Measurements from ENCODE around the gene PRICKLE4.

PRICKLE4 gene

GRCh38 chr6:41779788-41780550 lies 613 bp upstream of the PRICKLE4 start, which contains the start of gene FRS3:
FRS3 (minus strand) TSS chr6:41779900; CDS start chr6:41776987, 2,913 bp downstream.
- Histone ChIP-seq H3K4me1 (ENCODE audit: control insufficient read depth, insufficient read depth, low read length) (peaks cover 55% of the 10 kb centered on the region), H3K9ac (ENCODE audit: low read length) (peak within 1 kb of the TSS; percentile 73), H3K27me3 (ENCODE audit: control insufficient read depth, insufficient read depth, low read length) (no peaks in the 10 kb centered on the region), H3K9me3 (ENCODE audit: control insufficient read depth, low read length) (no peaks in the 10 kb centered on the region), H3K4me3 (ENCODE audit: low read length) (peak within 1 kb of the TSS; percentile 73), H3K36me3 (ENCODE audit: control insufficient read depth, insufficient read depth, low read length) (peaks cover 4% of the 10 kb centered on the region)

DNA sequence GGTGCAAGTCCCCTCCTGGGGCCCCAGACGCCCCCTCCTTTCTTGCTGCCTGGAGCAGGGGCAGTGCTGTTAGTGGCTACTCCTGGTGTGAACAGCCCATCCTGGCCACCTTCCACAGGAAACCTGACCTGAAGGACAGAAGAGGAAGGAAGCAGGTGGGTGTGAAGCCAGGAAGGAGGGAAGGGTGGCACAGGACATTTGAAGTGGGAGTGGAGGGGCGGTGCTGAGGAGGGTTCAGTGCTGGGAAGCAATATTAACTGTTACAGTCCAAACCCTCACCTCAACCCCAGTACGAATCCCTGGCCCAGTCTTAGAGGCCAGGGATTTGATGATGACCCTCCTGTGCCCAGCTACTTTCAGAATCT lies 766 bp downstream of the PRICKLE4 start:
- H3K4me1 ChIP-seq (ENCODE audit: control insufficient read depth, insufficient read depth, low read length), result peaks cover 57% of the 10 kb centered on the region
- H3K36me3 ChIP-seq (ENCODE audit: control insufficient read depth, insufficient read depth, low read length), result no peaks in the 10 kb centered on the region
- peak overlapping the region; percentile 73 for H3K4me3 ChIP-seq (ENCODE audit: low read length)
- no peaks in the 10 kb centered on the region for H3K9me3 ChIP-seq (ENCODE audit: control insufficient read depth, low read length)
- H3K27me3 ChIP-seq (ENCODE audit: control insufficient read depth, insufficient read depth, low read length), result no peaks in the 10 kb centered on the region
- peak overlapping the region; percentile 60 for H3K9ac ChIP-seq (ENCODE audit: low read length)

DNA sequence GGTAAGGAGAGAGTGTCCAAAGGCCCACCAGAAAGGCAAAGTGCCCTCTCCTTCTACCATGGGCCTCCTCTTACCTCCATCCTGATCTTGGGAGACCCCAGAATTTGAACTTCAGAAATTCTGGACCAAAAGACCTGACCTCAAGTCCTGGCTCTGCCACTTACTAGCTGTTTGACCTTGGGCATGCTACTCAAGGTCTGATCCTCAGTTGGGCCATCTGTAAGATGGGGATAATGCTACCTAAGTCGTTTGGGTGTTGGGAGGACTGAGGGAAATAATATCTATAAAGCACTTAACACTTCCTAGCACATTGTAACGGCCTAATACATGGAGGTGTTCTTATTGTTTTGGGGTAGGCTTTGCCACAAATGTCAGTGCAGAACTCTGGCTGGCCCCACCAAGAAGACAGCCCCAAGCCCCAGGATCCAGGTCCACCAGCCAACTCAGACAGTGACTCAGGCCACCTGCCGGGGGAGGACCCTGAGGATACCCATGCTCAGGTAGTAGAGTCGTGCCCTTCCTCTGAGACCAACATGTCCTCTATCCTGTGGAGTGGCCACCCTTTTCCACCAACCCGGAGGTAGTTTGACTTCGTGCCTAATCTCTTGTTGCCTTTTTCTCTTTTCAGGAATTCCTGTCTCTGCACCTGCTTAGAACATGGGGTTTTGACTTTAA lies 2.7 kb downstream of the PRICKLE4 start:
- H3K9me3 ChIP-seq (ENCODE audit: control insufficient read depth, low read length), result no peaks in the 10 kb centered on the region
- H3K9ac ChIP-seq (ENCODE audit: low read length), result no peak overlapping the region
- no peaks in the 10 kb centered on the region for H3K27me3 ChIP-seq (ENCODE audit: control insufficient read depth, insufficient read depth, low read length)
- no peaks in the 10 kb centered on the region for H3K36me3 ChIP-seq (ENCODE audit: control insufficient read depth, insufficient read depth, low read length)
- H3K4me3 ChIP-seq (ENCODE audit: low read length), result no peak overlapping the region
- H3K4me1 ChIP-seq (ENCODE audit: control insufficient read depth, insufficient read depth, low read length), result peaks cover 57% of the 10 kb centered on the region

- Histone ChIP-seq H3K27me3 (ENCODE audit: control insufficient read depth, insufficient read depth, low read length) (no peaks in the 10 kb centered on the region), H3K9ac (ENCODE audit: low read length) (peak overlapping the region; percentile 12), H3K4me1 (ENCODE audit: control insufficient read depth, insufficient read depth, low read length) (peaks cover 48% of the 10 kb centered on the region), H3K9me3 (ENCODE audit: control insufficient read depth, low read length) (no peaks in the 10 kb centered on the region), H3K4me3 (ENCODE audit: low read length) (no peak overlapping the region), H3K36me3 (ENCODE audit: control insufficient read depth, insufficient read depth, low read length) (peaks cover 6% of the 10 kb centered on the region)
These were observed 4.1 kb downstream of the PRICKLE4 start for GRCh38 chr6:41784581-41785171.

- Histone ChIP-seq H3K27me3 (ENCODE audit: control insufficient read depth, insufficient read depth, low read length) (no peaks in the 10 kb centered on the region), H3K9ac (ENCODE audit: low read length) (peak overlapping the region; percentile 2), H3K4me1 (ENCODE audit: control insufficient read depth, insufficient read depth, low read length) (peaks cover 48% of the 10 kb centered on the region), H3K9me3 (ENCODE audit: control insufficient read depth, low read length) (no peaks in the 10 kb centered on the region), H3K4me3 (ENCODE audit: low read length) (no peak overlapping the region), H3K36me3 (ENCODE audit: control insufficient read depth, insufficient read depth, low read length) (peaks cover 6% of the 10 kb centered on the region)
These were observed 4.7 kb downstream of the PRICKLE4 start for GRCh38 chr6:41785254-41785653.

DNA sequence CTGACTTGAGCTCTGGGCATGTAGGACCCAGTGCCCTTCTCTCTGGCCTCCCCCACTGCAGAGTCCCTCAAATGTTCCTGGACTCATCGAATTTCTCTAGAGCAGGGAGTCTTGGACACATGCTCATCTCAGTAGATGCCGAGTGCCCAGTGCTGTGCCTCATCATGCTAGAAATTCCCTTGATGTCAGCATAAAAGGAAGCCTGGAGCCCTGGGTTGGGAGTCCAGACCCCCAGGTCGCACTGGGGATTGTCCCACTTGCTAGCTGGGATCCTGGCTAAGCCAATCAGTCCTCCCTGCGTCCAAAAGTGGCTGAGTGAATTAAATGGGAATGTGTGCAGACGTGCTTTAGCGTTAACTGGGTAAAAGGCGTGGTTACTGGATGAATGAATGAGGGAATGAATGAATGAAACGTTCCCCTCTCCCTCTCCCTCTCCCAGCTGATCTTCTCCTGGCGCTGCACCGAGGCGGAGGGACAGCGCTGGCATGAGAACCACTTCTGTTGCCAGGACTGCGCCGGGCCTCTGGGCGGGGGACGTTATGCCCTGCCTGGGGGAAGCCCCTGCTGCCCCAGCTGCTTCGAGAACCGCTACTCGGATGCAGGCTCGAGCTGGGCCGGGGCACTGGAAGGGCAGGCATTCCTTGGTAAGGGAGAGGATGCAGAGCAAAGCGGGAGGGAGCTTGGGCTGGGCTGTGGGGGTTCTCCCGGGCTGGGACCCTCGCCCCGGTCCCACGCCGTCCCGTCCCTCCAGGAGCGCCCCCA lies 5.3 kb downstream of the PRICKLE4 start:
- Histone ChIP-seq H3K27me3 (ENCODE audit: control insufficient read depth, insufficient read depth, low read length) (no peaks in the 10 kb centered on the region), H3K9ac (ENCODE audit: low read length) (peak overlapping the region; percentile 2), H3K9me3 (ENCODE audit: control insufficient read depth, low read length) (no peaks in the 10 kb centered on the region), H3K36me3 (ENCODE audit: control insufficient read depth, insufficient read depth, low read length) (peaks cover 6% of the 10 kb centered on the region), H3K4me1 (ENCODE audit: control insufficient read depth, insufficient read depth, low read length) (peaks cover 47% of the 10 kb centered on the region), H3K4me3 (ENCODE audit: low read length) (peak overlapping the region; percentile 23)

GRCh38 chr6:41786451-41787218 lies 6.1 kb downstream of the PRICKLE4 start:
- H3K9me3 ChIP-seq (ENCODE audit: control insufficient read depth, low read length), result no peaks in the 10 kb centered on the region
- peaks cover 6% of the 10 kb centered on the region for H3K36me3 ChIP-seq (ENCODE audit: control insufficient read depth, insufficient read depth, low read length)
- H3K9ac ChIP-seq (ENCODE audit: low read length), result peak overlapping the region; percentile 95
- H3K4me3 ChIP-seq (ENCODE audit: low read length), result peak overlapping the region; percentile 95
- H3K4me1 ChIP-seq (ENCODE audit: control insufficient read depth, insufficient read depth, low read length), result peaks cover 39% of the 10 kb centered on the region
- H3K27me3 ChIP-seq (ENCODE audit: control insufficient read depth, insufficient read depth, low read length), result no peaks in the 10 kb centered on the region

DNA sequence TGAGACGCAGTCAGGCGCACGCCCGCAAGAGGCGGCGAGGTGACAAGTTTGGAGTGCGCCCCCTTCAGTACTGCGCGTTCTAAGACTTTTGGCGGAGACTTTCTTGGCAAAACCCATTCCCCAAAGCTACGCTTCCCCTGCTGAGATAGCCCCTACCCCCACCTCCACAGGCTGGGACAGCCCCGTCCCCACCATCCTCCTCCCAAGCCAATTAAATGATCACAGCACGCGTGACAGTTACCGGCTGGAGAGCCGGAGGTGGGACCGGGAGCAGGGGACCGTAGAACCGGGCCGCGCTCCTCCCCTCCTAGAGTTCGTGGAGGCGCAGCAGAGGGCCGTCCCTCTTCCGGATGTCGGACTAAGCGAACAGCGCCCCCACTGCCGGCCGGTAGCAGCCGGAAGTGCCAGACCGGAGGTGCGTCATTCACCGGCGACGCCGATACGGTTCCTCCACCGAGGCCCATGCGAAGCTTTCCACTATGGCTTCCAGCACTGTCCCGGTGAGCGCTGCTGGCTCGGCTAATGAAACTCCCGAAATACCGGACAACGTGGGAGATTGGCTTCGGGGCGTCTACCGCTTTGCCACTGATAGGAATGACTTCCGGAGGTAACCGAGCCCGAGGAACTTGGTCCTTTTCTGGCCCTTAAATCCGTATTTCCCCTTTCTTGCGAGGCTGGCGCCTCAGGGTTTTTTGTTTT lies 6.8 kb downstream of the PRICKLE4 start, which contains the start of gene TOMM6:
Gene TOMM6, plus strand, starts transcription at position 476 of the 699 bp plus-strand sequence. Its CDS starts 4 bp downstream, at position 480.
- peaks cover 6% of the 10 kb centered on the region for H3K36me3 ChIP-seq (ENCODE audit: control insufficient read depth, insufficient read depth, low read length)
- H3K27me3 ChIP-seq (ENCODE audit: control insufficient read depth, insufficient read depth, low read length), result no peaks in the 10 kb centered on the region
- peak within 1 kb of the TSS; percentile 95 for H3K4me3 ChIP-seq (ENCODE audit: low read length)
- H3K9ac ChIP-seq (ENCODE audit: low read length), result peak within 1 kb of the TSS; percentile 95
- H3K9me3 ChIP-seq (ENCODE audit: control insufficient read depth, low read length), result no peaks in the 10 kb centered on the region
- peaks cover 35% of the 10 kb centered on the region for H3K4me1 ChIP-seq (ENCODE audit: control insufficient read depth, insufficient read depth, low read length)

GRCh38 chr6:41789390-41789724 lies 8.8 kb downstream of the PRICKLE4 start:
- H3K9ac ChIP-seq (ENCODE audit: low read length), result no peak overlapping the region
- H3K4me3 ChIP-seq (ENCODE audit: low read length), result no peak overlapping the region
- H3K4me1 ChIP-seq (ENCODE audit: control insufficient read depth, insufficient read depth, low read length), result peaks cover 19% of the 10 kb centered on the region
- H3K36me3 ChIP-seq (ENCODE audit: control insufficient read depth, insufficient read depth, low read length), result peaks cover 6% of the 10 kb centered on the region
- no peaks in the 10 kb centered on the region for H3K27me3 ChIP-seq (ENCODE audit: control insufficient read depth, insufficient read depth, low read length)
- H3K9me3 ChIP-seq (ENCODE audit: control insufficient read depth, low read length), result no peaks in the 10 kb centered on the region

DNA sequence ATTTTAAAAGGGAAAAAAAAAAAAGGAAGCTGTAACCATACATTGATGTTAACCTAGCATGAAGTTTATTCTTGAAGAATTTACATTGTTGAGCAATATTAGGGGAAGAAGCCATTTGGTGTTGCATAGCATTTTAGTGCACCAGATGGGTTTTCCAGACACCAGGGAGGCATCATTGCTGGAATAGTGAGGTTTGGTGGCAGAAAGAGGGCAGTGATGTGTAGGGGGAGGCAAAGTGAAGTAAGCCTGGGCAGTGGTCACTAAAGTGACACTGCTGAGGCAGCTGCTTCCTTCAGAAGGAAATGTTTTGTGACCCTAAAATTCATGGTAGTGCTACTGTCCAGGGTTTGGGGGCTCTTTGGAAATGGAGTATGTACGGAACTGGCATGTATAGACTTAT lies 9.5 kb downstream of the PRICKLE4 start:
- peaks cover 6% of the 10 kb centered on the region for H3K36me3 ChIP-seq (ENCODE audit: control insufficient read depth, insufficient read depth, low read length)
- H3K9ac ChIP-seq (ENCODE audit: low read length), result no peak overlapping the region
- no peaks in the 10 kb centered on the region for H3K27me3 ChIP-seq (ENCODE audit: control insufficient read depth, insufficient read depth, low read length)
- H3K4me1 ChIP-seq (ENCODE audit: control insufficient read depth, insufficient read depth, low read length), result peaks cover 12% of the 10 kb centered on the region
- no peaks in the 10 kb centered on the region for H3K9me3 ChIP-seq (ENCODE audit: control insufficient read depth, low read length)
- no peak overlapping the region for H3K4me3 ChIP-seq (ENCODE audit: low read length)

- no peak overlapping the region for H3K9ac ChIP-seq (ENCODE audit: low read length)
- H3K4me1 ChIP-seq (ENCODE audit: control insufficient read depth, insufficient read depth, low read length), result no peaks in the 10 kb centered on the region
- no peak overlapping the region for H3K4me3 ChIP-seq (ENCODE audit: low read length)
- no peaks in the 10 kb centered on the region for H3K27me3 ChIP-seq (ENCODE audit: control insufficient read depth, insufficient read depth, low read length)
- no peaks in the 10 kb centered on the region for H3K9me3 ChIP-seq (ENCODE audit: control insufficient read depth, low read length)
- H3K36me3 ChIP-seq (ENCODE audit: control insufficient read depth, insufficient read depth, low read length), result peaks cover 6% of the 10 kb centered on the region
These were observed 10.7 kb downstream of the PRICKLE4 start for GRCh38 chr6:41791305-41791704.
